HG03442 (cell line): ENCODE results near the gene KIF2C.
A peak's percentile ranks its signal among the peaks of the same experiment; 100 is the strongest.
"Not testable (repeated sequence)": the region's sequence is repeated elsewhere in the genome, so short reads cannot be mapped to it uniquely, and the experiment has no call there.

ENCODE experiments used
- ATAC-seq: cut with Tn5 transposase; IDR thresholded peaks from one replicate; pipeline ENCODE4 v1.9.1; 2021; ENCODE audit warnings: mild to moderate bottlenecking, moderate library complexity; ENCODE audit not compliant: unreplicated experiment

KIF2C gene

GRCh38 chr1:44739307-44740178 is at the start of gene KIF2C:
Gene KIF2C, plus strand, starts transcription at chr1:44739837. Its CDS starts 96 bp downstream, at chr1:44739933.
- ATAC-seq = peak; percentile 97

GRCh38 chr1:44693159-44693558 is 46.5 kb upstream of the KIF2C start:
- ATAC-seq = no peak

DNA sequence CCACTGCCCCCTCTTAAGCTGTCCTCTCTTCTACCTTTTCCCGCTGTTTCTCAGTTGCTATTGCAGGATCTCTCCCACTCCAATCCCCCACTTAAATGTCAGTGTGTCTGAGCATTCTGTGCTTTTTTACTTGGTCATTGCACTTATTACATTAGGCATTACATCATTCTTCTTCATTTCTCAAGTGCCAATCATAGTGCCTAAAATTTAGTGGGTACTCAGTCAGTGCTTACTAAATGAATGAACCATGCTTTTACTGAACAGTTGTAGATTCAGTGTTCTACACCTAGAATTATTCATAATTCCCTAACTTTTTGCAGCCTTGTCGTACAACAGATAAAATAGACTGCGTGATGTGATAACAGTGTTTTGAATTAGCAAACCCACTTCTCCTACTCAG is 45.7 kb upstream of the KIF2C start:
- no peak for ATAC-seq

- ATAC-seq = peak; percentile 61
Measured at GRCh38 chr1:44694863-44695478, 44.7 kb upstream of the KIF2C start.

GRCh38 chr1:44695671-44696070 is 44.0 kb upstream of the KIF2C start:
- ATAC-seq = no peak

DNA sequence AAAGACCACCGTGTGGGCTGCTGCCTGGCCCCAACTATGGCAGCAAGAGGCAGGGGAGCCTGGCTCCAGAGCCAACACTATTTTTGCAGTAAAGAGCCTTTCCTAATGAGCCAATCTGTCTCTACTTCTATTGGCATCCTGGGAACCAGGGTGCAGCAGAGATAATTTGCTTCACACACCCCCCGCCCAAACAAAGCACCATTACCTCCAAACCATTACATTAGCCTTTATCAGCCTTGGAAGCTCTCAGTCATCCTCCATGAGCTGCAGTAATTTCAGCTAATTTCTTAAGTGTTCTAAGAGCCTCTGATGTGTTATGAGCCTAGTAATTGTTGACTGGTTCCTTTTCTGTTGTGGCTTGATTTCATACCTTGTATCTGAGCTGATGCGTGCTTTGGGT is 43.5 kb upstream of the KIF2C start:
- ATAC-seq = no peak

GRCh38 chr1:44696789-44697345 is 42.8 kb upstream of the KIF2C start:
- no peak for ATAC-seq

DNA sequence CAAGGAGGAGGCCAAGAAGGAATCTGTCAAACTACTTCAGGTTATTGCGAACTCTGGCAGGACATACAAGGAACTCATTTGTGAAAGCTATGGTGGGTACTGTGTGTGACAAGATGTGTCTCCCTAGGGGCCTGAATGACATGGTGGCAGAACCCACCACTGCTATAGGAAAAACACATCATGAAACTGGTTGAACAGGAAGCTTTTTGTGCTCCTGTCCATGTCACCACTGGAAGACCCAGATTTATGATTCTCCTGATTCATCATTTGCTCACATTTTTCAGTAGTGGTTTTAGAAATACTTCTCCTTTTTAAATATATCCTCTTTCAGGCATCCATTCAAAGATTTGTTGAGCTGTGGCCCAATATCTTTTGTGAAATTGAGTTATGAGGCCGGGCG is 41.5 kb upstream of the KIF2C start:
- no peak for ATAC-seq

- ATAC-seq = not testable (repeated sequence)
Measured at GRCh38 chr1:44699375-44699774, 40.3 kb upstream of the KIF2C start.

GRCh38 chr1:44700573-44700972 is 39.1 kb upstream of the KIF2C start:
- no peak for ATAC-seq

DNA sequence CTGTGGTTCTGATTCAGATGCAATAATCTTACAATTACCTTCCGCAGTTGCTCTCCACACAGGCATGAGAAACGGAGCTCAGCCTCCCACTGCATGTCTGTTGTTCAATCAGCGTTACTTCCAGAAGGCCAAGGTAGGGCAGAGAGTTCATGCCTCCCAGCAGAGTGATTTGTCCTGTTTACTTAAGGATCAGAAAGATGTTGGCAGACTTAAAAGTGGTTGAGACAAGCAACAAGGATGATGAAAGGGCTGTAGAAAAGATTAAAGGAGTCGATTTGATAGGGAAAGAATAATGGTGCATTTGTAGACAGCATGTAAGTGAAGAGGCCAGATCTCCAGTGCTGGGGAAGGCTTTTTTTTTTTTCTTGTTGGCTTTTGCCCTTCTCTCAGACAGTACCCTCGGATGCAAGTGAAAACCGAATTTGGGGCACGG is 38.5 kb upstream of the KIF2C start:
- no peak for ATAC-seq

GRCh38 chr1:44705470-44705869 is 34.2 kb upstream of the KIF2C start:
- ATAC-seq = no peak

- ATAC-seq = no peak
Measured at GRCh38 chr1:44705938-44706337, 33.7 kb upstream of the KIF2C start.

GRCh38 chr1:44707112-44707881 is 32.3 kb upstream of the KIF2C start:
- no peak for ATAC-seq

DNA sequence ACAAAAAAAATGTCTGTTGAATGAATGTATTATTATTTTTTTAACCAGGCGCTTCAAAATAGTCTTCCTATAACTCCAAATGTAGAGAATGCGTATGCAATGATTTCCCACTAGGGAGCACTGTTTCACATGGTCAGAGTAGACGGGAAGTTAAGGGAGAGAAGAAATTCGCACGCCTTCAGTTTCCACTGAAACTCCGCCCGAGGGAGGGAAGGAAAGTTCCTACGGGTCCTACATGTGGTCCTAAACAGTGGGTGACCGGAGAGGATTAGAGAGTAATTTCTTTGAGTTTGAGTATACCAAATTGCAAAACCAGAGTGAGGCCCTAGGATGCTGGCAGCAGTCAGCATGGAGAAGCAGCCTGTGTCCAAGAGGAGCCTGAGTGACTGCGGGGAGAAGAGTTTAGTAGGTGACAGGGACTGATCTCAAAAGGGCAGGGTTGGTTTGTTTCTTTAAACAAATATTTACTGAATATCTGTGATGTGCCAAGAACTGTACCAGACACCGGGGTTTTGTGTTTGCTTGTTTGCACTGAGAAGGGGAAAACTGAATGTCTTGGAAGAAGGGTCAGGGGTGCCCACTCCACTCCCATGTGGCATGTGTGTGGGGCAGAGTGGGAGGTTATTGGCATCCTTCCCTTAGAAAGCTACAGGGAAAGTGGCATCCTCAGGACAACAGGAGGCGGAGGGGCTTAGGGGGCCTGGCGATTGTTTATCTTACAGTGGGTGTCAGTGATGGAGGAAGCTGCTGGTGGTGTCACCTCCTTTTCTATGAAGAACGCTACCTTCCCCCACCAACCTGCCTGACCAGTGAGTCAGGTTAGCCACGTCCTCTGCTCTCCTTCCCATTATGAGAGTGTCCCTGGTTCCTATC is 31.4 kb upstream of the KIF2C start:
- ATAC-seq = no peak

- no peak for ATAC-seq
Measured at GRCh38 chr1:44713321-44713781, 26.3 kb upstream of the KIF2C start.

- ATAC-seq = no peak
Measured at GRCh38 chr1:44714532-44714931, 25.1 kb upstream of the KIF2C start.

GRCh38 chr1:44714944-44715571 is 24.6 kb upstream of the KIF2C start:
- ATAC-seq = no peak

DNA sequence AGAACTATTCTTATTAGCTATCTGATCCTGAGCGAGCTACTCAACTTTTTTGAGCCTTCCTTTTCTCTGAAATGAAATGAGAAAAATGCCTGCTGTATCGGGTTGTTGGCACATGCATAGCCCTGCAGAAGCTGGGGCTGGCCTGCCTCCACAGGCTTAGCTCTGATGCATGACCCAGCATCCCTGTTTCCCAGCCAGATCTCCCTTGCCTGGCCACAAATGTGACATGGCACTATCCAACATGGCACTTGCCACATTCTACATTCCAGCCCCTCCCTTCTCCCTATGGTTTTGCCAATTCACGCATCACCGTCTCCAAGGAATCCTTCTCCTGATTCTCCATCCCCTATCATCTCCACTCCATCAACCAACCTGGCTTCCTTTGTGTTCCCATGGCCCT is 22.5 kb upstream of the KIF2C start:
- ATAC-seq = no peak

- ATAC-seq = no peak
Measured at GRCh38 chr1:44717653-44718052, 22.0 kb upstream of the KIF2C start.
